Measurements from ENCODE around the gene PPP1R15B.
"Not testable (repeated sequence)": the region's sequence is repeated elsewhere in the genome, so short reads cannot be mapped to it uniquely, and the experiment has no call there.

Gene PPP1R15B

GRCh38 chr1:204443871-204444581 lies 32.4 kb upstream of the PPP1R15B start:
- DNase-seq (ENCODE audit: low spot score), result no peak

- no peak for DNase-seq (ENCODE audit: low spot score)
Measured at GRCh38 chr1:204443260-204443619, 31.6 kb upstream of the PPP1R15B start.

GRCh38 chr1:204442376-204443259 lies 31.0 kb upstream of the PPP1R15B start:
- no peak for DNase-seq (ENCODE audit: low spot score)

- DNase-seq (ENCODE audit: low spot score), result no peak
Measured at GRCh38 chr1:204441558-204441957, 29.9 kb upstream of the PPP1R15B start.

- DNase-seq (ENCODE audit: low spot score), result no peak
Measured at GRCh38 chr1:204439621-204440375, 28.2 kb upstream of the PPP1R15B start.

- no peak for DNase-seq (ENCODE audit: low spot score)
Measured at GRCh38 chr1:204438628-204439027, 27.0 kb upstream of the PPP1R15B start.

- DNase-seq (ENCODE audit: low spot score), result no peak
Measured at GRCh38 chr1:204437796-204438570, 26.4 kb upstream of the PPP1R15B start.

GRCh38 chr1:204435872-204436271 lies 24.3 kb upstream of the PPP1R15B start:
- DNase-seq (ENCODE audit: low spot score), result no peak

- no peak for DNase-seq (ENCODE audit: low spot score)
Measured at GRCh38 chr1:204435381-204435831, 23.8 kb upstream of the PPP1R15B start.

- DNase-seq (ENCODE audit: low spot score), result no peak
Measured at GRCh38 chr1:204434116-204434755, 22.6 kb upstream of the PPP1R15B start.

GRCh38 chr1:204432708-204433107 lies 21.1 kb upstream of the PPP1R15B start:
- no peak for DNase-seq (ENCODE audit: low spot score)

GRCh38 chr1:204431310-204432184 lies 19.9 kb upstream of the PPP1R15B start:
- peak; percentile 78 for DNase-seq (ENCODE audit: low spot score)

- DNase-seq (ENCODE audit: low spot score), result no peak
Measured at GRCh38 chr1:204429746-204430145, 18.1 kb upstream of the PPP1R15B start.

- no peak for DNase-seq (ENCODE audit: low spot score)
Measured at GRCh38 chr1:204426971-204427701, 15.5 kb upstream of the PPP1R15B start.

GRCh38 chr1:204426474-204426873 lies 14.9 kb upstream of the PPP1R15B start:
- DNase-seq (ENCODE audit: low spot score), result no peak

- no peak for DNase-seq (ENCODE audit: low spot score)
Measured at GRCh38 chr1:204426035-204426436, 14.4 kb upstream of the PPP1R15B start.

- DNase-seq (ENCODE audit: low spot score), result no peak
Measured at GRCh38 chr1:204424621-204425020, 13.0 kb upstream of the PPP1R15B start.

- not testable (repeated sequence) for DNase-seq (ENCODE audit: low spot score)
Measured at GRCh38 chr1:204422061-204422705, 10.6 kb upstream of the PPP1R15B start.

GRCh38 chr1:204421441-204421840 lies 9.8 kb upstream of the PPP1R15B start:
- no peak for DNase-seq (ENCODE audit: low spot score)
